Measurements from ENCODE around the gene NOXO1.

Gene NOXO1

GRCh38 chr16:1979271-1980029, 1.8 kb downstream of the NOXO1 start:
- no peak for DNase-seq (ENCODE audit: low read depth in 2 of 2)

- DNase-seq (ENCODE audit: low read depth in 2 of 2): no peak
Observed at GRCh38 chr16:1978476-1979120, 2.7 kb downstream of the NOXO1 start.

GRCh38 chr16:1977875-1978268, 3.4 kb downstream of the NOXO1 start:
- DNase-seq (ENCODE audit: low read depth in 2 of 2): no peak

- no peak for DNase-seq (ENCODE audit: low read depth in 2 of 2)
Observed at GRCh38 chr16:1976951-1977874, 4.1 kb downstream of the NOXO1 start.

GRCh38 chr16:1976216-1976520, 5.1 kb downstream of the NOXO1 start:
- no peak for DNase-seq (ENCODE audit: low read depth in 2 of 2)

GRCh38 chr16:1975432-1976215, 5.6 kb downstream of the NOXO1 start:
- DNase-seq (ENCODE audit: low read depth in 2 of 2): no peak

GRCh38 chr16:1974157-1975070, 6.9 kb downstream of the NOXO1 start:
- no peak for DNase-seq (ENCODE audit: low read depth in 2 of 2)

GRCh38 chr16:1973461-1974156, 7.7 kb downstream of the NOXO1 start:
- DNase-seq (ENCODE audit: low read depth in 2 of 2): no peak

GRCh38 chr16:1972490-1972877, 8.8 kb downstream of the NOXO1 start:
- no peak for DNase-seq (ENCODE audit: low read depth in 2 of 2)

GRCh38 chr16:1971796-1972489, 9.3 kb downstream of the NOXO1 start, which contains the start of gene TBL3:
Gene TBL3, plus strand, starts transcription at chr16:1972053. Its CDS starts 112 bp downstream, at chr16:1972165.
- DNase-seq (ENCODE audit: low read depth in 2 of 2): peak; percentile 95 to 96

- no peak for DNase-seq (ENCODE audit: low read depth in 2 of 2)
Observed at GRCh38 chr16:1968146-1968953, 12.9 kb downstream of the NOXO1 start.

- no peak for DNase-seq (ENCODE audit: low read depth in 2 of 2)
Observed at GRCh38 chr16:1966460-1966859, 14.8 kb downstream of the NOXO1 start, which contains the start of gene RNF151. Gene RNF151, plus strand, starts transcription at chr16:1966856. Its CDS starts 26 bp downstream, at chr16:1966882.

- no peak for DNase-seq (ENCODE audit: low read depth in 2 of 2)
Observed at GRCh38 chr16:1965396-1966001, 15.8 kb downstream of the NOXO1 start.

- DNase-seq (ENCODE audit: low read depth in 2 of 2): peak; percentile 95 to 97
Observed at GRCh38 chr16:1964506-1965395, 16.5 kb downstream of the NOXO1 start, which contains the start of gene RPS2. Gene RPS2, minus strand, starts transcription at chr16:1964826. Its CDS starts 201 bp downstream, at chr16:1964625.

- no peak for DNase-seq (ENCODE audit: low read depth in 2 of 2)
Observed at GRCh38 chr16:1963806-1964505, 17.3 kb downstream of the NOXO1 start.

All from stimulated activated CD8-positive, alpha-beta memory T cell treated with anti-CD3 and anti-CD28 coated beads, Interleukin-15, amount 100 ng/mL, for 48 hours (primary cell).